Sigmoid colon (tissue), 4 donors: ENCODE measurements around the gene FBXO40.

ENCODE experiments used
- CTCF ChIP-seq, 4 experiments: fragments of 450-650 bp in 3 of 4; fragments of 200-600 bp in 1 of 4; IDR thresholded peaks; one replicate each; pipeline ENCODE4 v1.5.1; 2016 to 2019; ENCODE audit warnings: antibody characterized with exemption in 4 of 4, mild to moderate bottlenecking in 3 of 4, moderate library complexity in 2 of 4
- EP300 ChIP-seq, 4 donors: sonication (generic); formaldehyde crosslinking; IDR thresholded peaks; one replicate each; pipeline ENCODE4 v1.6.1; 2017; ENCODE audit warnings: antibody characterized with exemption in 4 of 4
- POLR2A ChIP-seq, 2 donors: fragments of 450-650 bp; IDR thresholded peaks; one replicate each; pipeline ENCODE4 v1.6.1; 2016; ENCODE audit warnings: antibody characterized with exemption in 2 of 2, mild to moderate bottlenecking in 2 of 2, moderate library complexity in 2 of 2
- POLR2AphosphoS5 ChIP-seq, 4 donors: sonication (generic); formaldehyde crosslinking; IDR thresholded peaks; one replicate each; pipeline ENCODE4 v1.6.1; 2017; ENCODE audit warnings: antibody characterized with exemption in 4 of 4

GRCh38 chr3:121667333-121667732 lies 74.2 kb downstream of the FBXO40 start:
- TF ChIP-seq POLR2A (IDR thresholded peaks at IDR 0.05) (no peak), CTCF (IDR thresholded peaks at IDR 0.05) (no peak), POLR2AphosphoS5 (IDR thresholded peaks at IDR 0.05) (no peak), EP300 (IDR thresholded peaks at IDR 0.05) (no peak)
